ENCODE measurements around the gene DDX59. TPM values are rescaled to one million over a fixed set of nuclear protein-coding genes. Genes with fewer than 3 reads are reported as not detected.

The DDX59 gene
- total and polyA plus RNA-seq, 7 donors, result 16.9 to 40.1 (median 30.1) TPM

- Histone ChIP-seq H3K9me3 (no peaks in the 10 kb centered on the region), H3K36me3 (ENCODE audit: insufficient read depth in 1 of 2, low read depth in 1 of 2) (peaks cover 0 to 14% of the 10 kb centered on the region in 2 donors), H3K4me3 (no peak overlapping the region), H3K27me3 (ENCODE audit: insufficient read depth in 3 of 3, low read length in 2 of 3) (no peaks in the 10 kb centered on the region), H3K4me1 (peaks cover 6% of the 10 kb centered on the region), H3K27ac (no peak overlapping the region)
- ATAC-seq, result no peak
- intact Hi-C loops (cut with DNase I), result no loop called here
- whole genome bisulfite sequencing, 3 donors, result 69 to 89% (median 74%) methylated on average over 4 of the region's 4 CpGs
- DNase-seq, result no peak
- no peak for TF ChIP-seq CTCF (IDR thresholded peaks at IDR 0.05)
Measured at GRCh38 chr1:200640373-200640962, 29.2 kb downstream of the DDX59 start.

DNA sequence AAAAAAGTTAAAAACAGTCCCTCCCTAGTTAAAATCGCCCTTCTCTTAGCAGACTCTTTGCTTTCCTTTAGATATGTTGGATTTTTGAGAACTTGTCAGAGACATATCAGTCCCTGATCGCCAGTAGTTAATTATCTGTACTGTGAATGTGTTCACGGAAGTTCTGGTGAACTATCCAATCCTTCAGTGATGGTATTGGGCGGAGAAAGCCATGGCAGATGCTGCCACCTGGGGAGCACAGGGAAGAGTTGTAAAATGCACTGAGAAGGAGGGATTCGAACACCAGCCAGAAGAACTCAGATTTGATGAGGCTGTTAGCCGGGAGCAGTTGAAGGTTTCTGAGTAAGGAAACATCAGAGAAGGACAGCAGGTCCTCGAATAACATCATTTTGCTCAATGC lies 31.6 kb downstream of the DDX59 start:
- ATAC-seq, result no peak
- TF ChIP-seq CTCF (IDR thresholded peaks at IDR 0.05), result no peak
- Histone ChIP-seq H3K27me3 (ENCODE audit: insufficient read depth in 3 of 3, low read length in 2 of 3) (no peaks in the 10 kb centered on the region), H3K4me1 (peaks cover 6% of the 10 kb centered on the region), H3K4me3 (no peak overlapping the region), H3K27ac (no peak overlapping the region), H3K9me3 (no peaks in the 10 kb centered on the region), H3K36me3 (ENCODE audit: insufficient read depth in 1 of 2, low read depth in 1 of 2) (no peaks in the 10 kb centered on the region)
- no peak for DNase-seq
- WGBS, 3 donors, result 83 to 93% (median 86%) methylated on average over 7 of the region's 7 CpGs
- intact Hi-C loops (cut with DNase I), result no loop called here

DNA sequence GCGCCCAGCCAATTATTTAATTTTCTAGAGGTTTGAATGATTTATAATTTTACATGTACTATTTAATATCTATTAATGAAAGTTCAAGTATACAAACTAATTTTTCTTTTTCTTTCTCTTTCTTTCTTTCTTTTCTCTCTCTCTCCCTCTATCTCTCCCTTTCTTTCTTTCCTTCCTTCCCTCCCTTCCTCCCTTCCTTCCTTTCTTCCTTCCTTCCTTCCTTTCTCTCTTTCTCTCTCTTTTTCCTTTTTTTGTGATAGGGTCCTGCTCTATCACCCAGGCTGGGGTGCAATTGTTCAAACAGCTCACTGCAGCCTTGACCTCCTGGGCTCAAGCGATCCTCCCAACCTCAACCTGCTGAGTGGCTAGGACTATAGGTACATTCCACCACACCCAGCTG lies 33.0 kb downstream of the DDX59 start:
- Histone ChIP-seq H3K4me3 (no peak overlapping the region), H3K9me3 (no peaks in the 10 kb centered on the region), H3K36me3 (ENCODE audit: insufficient read depth in 1 of 2, low read depth in 1 of 2) (no peaks in the 10 kb centered on the region), H3K27me3 (ENCODE audit: insufficient read depth in 3 of 3, low read length in 2 of 3) (no peaks in the 10 kb centered on the region), H3K4me1 (peaks cover 6% of the 10 kb centered on the region), H3K27ac (no peak overlapping the region)
- no peak for TF ChIP-seq CTCF (IDR thresholded peaks at IDR 0.05)
- no peak for ATAC-seq
- no peak for DNase-seq
- 96 to 98% (median 97%) methylated on average over 2 of the region's 2 CpGs for WGBS, 3 donors
- intact Hi-C loops (cut with DNase I), result no loop called here

DNA sequence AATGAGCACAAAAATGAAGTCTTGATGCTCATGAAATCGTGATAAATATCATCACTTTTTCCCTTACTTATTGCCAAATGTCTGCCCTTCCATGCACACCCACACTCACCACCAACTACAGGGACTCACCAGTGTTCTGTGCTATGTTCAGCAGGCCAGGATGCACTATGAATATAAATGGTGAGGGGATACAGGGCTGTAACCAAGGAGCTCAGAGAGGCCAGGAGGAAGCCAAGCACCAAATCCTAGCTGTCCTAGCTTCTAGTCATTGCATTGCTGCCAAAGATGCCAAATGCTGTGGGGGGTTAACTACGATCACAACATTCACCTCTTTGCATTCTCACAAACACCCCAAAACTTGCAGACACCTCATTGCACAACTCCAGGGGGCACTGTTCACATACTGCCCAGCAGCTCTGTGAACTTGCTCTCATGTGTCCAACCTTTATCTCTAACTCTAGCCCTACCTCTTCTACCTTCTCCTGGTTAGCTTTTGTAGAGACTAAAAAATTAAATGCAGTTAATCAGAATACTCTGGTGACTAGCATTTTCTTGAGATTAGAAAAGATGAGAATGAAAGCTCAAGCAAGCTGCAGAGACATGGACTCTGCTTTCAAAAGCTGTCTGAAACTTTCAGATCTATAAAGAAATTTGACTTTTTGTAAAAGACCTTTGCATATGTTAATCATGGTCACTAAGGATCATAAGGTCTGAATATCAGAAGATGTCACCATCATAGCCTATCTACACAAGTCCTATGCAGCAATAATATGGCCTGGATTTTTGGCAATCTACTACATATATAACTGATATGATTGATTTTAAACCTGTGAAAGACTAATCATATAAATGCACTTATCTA lies 35.2 kb downstream of the DDX59 start:
- intact Hi-C loops (cut with DNase I), result no loop called here
- no peak overlapping the region for H3K4me3 ChIP-seq
- H3K9me3 ChIP-seq, result no peaks in the 10 kb centered on the region
- no peaks in the 10 kb centered on the region for H3K4me1 ChIP-seq
- 29 to 37% (median 33%) methylated on average over 2 of the region's 2 CpGs for WGBS, 3 donors
- no peaks in the 10 kb centered on the region for H3K27me3 ChIP-seq (ENCODE audit: insufficient read depth in 3 of 3, low read length in 2 of 3)
- no peak for TF ChIP-seq CTCF (IDR thresholded peaks at IDR 0.05)
- H3K27ac ChIP-seq, result no peak overlapping the region
- ATAC-seq, result no peak
- DNase-seq, result no peak
- H3K36me3 ChIP-seq (ENCODE audit: insufficient read depth in 1 of 2, low read depth in 1 of 2), result no peaks in the 10 kb centered on the region
